Neutrophil (primary cell): ENCODE data around the gene ZCCHC10.
"Not testable (repeated sequence)": the region's sequence is repeated elsewhere in the genome, so short reads cannot be mapped to it uniquely, and the experiment has no call there.

Source experiments
- H3K27ac ChIP-seq: fragments of 200-600 bp; sonication (generic); 2 replicates; pipeline ENCODE4 v1.5.1; 2016; ENCODE audit warnings: mild to moderate bottlenecking, moderate library complexity
- H3K27me3 ChIP-seq: fragments of 200-600 bp; sonication (generic); 2 replicates; pipeline ENCODE4 v1.6.0; 2016; ENCODE audit warnings: mild to moderate bottlenecking
- H3K36me3 ChIP-seq: fragments of 200-600 bp; sonication (generic); 2 replicates; pipeline ENCODE4 v1.5.1; 2017
- H3K4me1 ChIP-seq, 2 experiments: fragments of 200-600 bp in 1 of 2; sonication (generic) in 1 of 2; 1 replicate in 1 of 2; 2 replicates in 1 of 2; pipeline versions ENCODE4 v1.5.1 to v1.6.1; 2013 to 2016; ENCODE audit warnings: low read depth in 1 of 2, low read length in 1 of 2, mild to moderate bottlenecking in 1 of 2, moderate library complexity in 1 of 2; ENCODE audit not compliant: control insufficient read depth in 1 of 2, insufficient read depth in 1 of 2
- H3K4me3 ChIP-seq, 2 experiments: fragments of 200-600 bp in 1 of 2; sonication (generic) in 1 of 2; 1 replicate in 1 of 2; 2 replicates in 1 of 2; pipeline ENCODE4 v1.5.1; 2013 to 2016; ENCODE audit warnings: low read depth in 1 of 2, low read length in 1 of 2, mild to moderate bottlenecking in 1 of 2, moderate library complexity in 1 of 2
- H3K9me3 ChIP-seq: fragments of 200-600 bp; sonication (generic); 2 replicates; pipeline ENCODE4 v1.5.1; 2016
- TF ChIP-seq, protein P1 (sequence below): fragments of 200-600 bp; sonication (generic); IDR thresholded peaks from 2 replicates; pipeline ENCODE4 v1.5.1; 2016; ENCODE audit warnings: antibody characterized with exemption

The ZCCHC10 gene

DNA sequence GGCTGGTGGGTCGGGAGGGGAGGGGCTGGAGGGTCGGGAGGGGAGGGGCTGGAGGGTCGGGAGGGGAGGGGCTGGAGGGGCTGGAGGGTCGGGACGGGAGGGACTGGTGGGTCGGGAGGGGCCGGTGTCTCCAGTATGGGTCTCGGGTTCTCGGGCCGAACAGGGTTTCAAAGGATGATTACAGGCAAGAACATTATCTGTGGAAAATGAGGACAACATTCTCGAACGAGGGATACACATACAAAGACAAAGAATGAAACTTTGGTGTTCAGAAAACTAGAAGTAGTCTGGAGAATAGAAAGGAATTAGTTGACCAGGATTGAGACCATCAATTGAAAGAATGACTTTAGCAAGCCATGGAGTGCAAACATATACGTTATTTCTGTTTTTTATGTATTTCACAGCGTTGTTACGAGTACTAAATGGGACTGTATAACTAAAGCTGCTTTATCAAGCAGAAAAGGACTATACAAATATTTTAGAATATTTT is 360 bp upstream of the ZCCHC10 start:
- peaks cover 5% of the 10 kb centered on the region for H3K36me3 ChIP-seq
- no peaks in the 10 kb centered on the region for H3K9me3 ChIP-seq
- peaks cover 5 to 15% of the 10 kb centered on the region in 2 experiments for H3K4me1 ChIP-seq
- peak overlapping the region; percentile 93 for H3K27ac ChIP-seq
- TF ChIP-seq, protein P1, sequence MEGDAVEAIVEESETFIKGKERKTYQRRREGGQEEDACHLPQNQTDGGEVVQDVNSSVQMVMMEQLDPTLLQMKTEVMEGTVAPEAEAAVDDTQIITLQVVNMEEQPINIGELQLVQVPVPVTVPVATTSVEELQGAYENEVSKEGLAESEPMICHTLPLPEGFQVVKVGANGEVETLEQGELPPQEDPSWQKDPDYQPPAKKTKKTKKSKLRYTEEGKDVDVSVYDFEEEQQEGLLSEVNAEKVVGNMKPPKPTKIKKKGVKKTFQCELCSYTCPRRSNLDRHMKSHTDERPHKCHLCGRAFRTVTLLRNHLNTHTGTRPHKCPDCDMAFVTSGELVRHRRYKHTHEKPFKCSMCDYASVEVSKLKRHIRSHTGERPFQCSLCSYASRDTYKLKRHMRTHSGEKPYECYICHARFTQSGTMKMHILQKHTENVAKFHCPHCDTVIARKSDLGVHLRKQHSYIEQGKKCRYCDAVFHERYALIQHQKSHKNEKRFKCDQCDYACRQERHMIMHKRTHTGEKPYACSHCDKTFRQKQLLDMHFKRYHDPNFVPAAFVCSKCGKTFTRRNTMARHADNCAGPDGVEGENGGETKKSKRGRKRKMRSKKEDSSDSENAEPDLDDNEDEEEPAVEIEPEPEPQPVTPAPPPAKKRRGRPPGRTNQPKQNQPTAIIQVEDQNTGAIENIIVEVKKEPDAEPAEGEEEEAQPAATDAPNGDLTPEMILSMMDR, result no peak
- H3K27me3 ChIP-seq, result no peaks in the 10 kb centered on the region
- peak overlapping the region; percentile 89 to 93 for H3K4me3 ChIP-seq

DNA sequence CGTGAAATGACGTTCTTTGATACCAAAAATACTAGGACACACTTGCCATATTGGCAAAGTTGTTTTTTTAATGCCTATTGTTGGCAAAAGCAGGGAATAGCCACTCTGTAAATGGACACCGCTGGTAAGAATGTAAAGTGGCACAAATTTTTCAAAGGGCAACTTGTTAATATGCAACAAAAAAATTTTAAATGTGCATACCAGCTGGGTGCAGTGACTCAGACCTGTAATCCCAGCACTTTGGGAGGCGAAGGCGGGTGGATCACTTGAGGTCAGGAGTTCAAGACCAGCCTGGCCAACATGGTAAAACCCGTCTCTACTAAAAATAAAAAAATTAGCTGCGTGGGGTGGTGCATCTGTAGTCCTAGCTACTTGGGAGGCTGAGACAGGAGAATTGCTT is 6.9 kb downstream of the ZCCHC10 start:
- H3K4me1 ChIP-seq, H3K4me3 ChIP-seq, H3K27me3 ChIP-seq, H3K27ac ChIP-seq, H3K9me3 ChIP-seq: not testable (repeated sequence)
- H3K36me3 ChIP-seq, result peaks cover 24% of the 10 kb centered on the region

DNA sequence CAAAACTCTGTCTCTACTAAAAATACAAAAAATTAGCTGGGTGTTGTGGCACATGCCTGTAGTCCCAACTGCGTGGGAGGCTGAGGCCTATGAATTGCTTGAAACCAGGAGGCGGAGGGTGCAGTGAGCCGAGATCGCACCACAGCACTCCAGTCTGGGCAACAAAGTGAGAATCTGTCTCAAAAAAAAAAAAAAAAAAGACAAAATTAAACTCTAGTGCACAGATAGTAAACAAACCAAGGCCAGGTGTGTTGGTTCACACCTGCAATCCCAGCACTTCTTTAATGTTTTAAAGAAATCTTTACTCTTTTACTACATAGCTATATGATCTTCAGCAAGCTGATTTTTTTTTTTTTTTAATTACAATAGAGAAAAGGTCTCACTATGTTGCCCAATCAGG is 8.4 kb downstream of the ZCCHC10 start:
- no peaks in the 10 kb centered on the region for H3K4me1 ChIP-seq
- no peaks in the 10 kb centered on the region for H3K9me3 ChIP-seq
- H3K4me3 ChIP-seq, result no peak overlapping the region
- H3K27ac ChIP-seq, result no peak overlapping the region
- peaks cover 24% of the 10 kb centered on the region for H3K36me3 ChIP-seq
- TF ChIP-seq, protein P1, result no peak
- no peaks in the 10 kb centered on the region for H3K27me3 ChIP-seq

DNA sequence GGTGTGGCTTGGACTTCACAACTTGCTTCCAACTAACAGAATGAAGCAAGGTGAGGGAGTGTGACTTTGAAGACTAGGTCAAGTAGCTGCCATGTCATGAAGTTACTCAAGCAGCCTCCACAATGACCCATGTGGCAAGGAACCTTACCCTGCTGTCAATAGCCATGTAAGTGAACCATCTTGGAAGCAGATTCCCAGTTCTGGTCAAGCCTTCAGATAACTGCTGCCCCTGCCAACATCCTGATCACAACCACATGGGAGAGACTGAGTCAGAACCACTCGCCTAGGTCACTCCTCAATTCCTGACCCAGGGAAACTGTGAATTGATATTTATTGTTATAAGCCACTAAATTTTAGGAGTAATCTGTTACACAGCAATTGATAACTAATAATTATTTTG is 10.9 kb downstream of the ZCCHC10 start:
- TF ChIP-seq, protein P1, result no peak
- no peaks in the 10 kb centered on the region for H3K4me1 ChIP-seq
- no peaks in the 10 kb centered on the region for H3K27me3 ChIP-seq
- H3K9me3 ChIP-seq, result no peaks in the 10 kb centered on the region
- no peak overlapping the region for H3K27ac ChIP-seq
- peaks cover 19% of the 10 kb centered on the region for H3K36me3 ChIP-seq
- no peak overlapping the region for H3K4me3 ChIP-seq

DNA sequence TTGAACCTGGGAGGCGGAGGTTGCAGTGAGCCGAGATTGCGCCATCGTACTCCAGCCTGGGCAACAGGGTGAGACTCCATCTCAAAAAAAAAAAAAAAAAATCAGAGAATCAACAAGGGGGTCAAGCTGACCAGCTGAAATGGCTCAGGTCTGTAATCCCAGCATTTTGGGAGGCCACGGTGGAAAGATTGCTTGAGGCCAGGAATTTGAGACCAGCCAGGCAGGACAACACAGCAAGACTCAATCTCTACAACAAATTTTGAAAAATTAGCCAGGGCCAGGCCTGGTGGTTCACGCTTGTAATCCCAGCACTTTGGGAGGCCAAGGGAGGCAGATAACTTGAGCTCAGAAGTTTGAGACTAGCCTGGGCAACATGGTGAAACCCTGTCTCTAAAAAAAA is 17.9 kb downstream of the ZCCHC10 start:
- not testable (repeated sequence) for H3K9me3 ChIP-seq, H3K27ac ChIP-seq, H3K36me3 ChIP-seq, H3K4me1 ChIP-seq, H3K27me3 ChIP-seq, H3K4me3 ChIP-seq

DNA sequence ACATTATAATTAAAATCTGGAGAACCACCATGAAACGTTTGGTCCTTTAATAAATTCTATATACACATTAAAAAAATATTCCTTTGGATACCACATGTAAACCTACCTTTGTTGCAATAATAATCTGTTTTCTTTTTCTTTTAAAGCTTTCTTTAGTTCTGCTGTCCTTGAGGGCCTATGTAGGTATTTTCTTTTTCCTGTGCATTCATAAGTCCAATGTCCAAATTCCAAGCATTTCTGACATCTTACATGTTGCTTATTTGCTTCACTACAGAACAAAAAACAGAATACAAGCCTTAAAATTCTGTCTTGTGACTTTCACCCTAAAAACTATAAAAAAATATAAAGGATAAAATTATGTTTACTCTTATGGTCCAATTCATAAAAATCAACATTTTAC is 19.7 kb downstream of the ZCCHC10 start:
- H3K27ac ChIP-seq, result no peak overlapping the region
- TF ChIP-seq, protein P1, result no peak
- H3K4me1 ChIP-seq, result no peaks in the 10 kb centered on the region
- H3K9me3 ChIP-seq, result no peaks in the 10 kb centered on the region
- H3K27me3 ChIP-seq, result no peaks in the 10 kb centered on the region
- no peak overlapping the region for H3K4me3 ChIP-seq
- H3K36me3 ChIP-seq, result peaks cover 10% of the 10 kb centered on the region

DNA sequence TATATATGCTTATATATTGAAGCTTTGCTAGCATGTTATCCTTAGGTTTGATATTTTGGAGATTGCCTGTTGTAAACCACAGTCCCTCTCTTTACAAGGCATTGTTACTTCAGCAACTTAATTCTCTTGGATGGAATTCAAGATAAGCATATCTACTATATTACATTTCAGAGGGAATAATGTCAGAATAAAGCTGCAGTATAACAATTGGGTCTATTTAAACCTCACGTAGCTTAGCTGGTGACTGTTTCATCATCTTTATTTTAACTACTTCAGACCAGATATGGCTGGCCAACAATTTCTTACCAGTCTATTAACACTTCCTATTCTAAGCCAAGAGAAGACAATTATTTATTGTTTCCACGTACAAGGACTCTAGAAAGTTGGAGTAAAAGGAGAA is 27.1 kb downstream of the ZCCHC10 start:
- Histone ChIP-seq H3K27ac (peak overlapping the region; percentile 72), H3K36me3 (peaks cover 4% of the 10 kb centered on the region), H3K4me3 (no peak overlapping the region), H3K9me3 (no peaks in the 10 kb centered on the region), H3K27me3 (no peaks in the 10 kb centered on the region), H3K4me1 (peaks cover 11 to 13% of the 10 kb centered on the region in 2 experiments)
- TF ChIP-seq, protein P1, result no peak
